ENCODE results near the gene LRRC15. TPM values are rescaled to one million over a fixed set of nuclear protein-coding genes. Genes with fewer than 3 reads are reported as not detected.

LRRC15 gene
- total RNA-seq, 3 donors from 2014 or later: 0.22 to 1.8 (median 0.29) TPM

DNA sequence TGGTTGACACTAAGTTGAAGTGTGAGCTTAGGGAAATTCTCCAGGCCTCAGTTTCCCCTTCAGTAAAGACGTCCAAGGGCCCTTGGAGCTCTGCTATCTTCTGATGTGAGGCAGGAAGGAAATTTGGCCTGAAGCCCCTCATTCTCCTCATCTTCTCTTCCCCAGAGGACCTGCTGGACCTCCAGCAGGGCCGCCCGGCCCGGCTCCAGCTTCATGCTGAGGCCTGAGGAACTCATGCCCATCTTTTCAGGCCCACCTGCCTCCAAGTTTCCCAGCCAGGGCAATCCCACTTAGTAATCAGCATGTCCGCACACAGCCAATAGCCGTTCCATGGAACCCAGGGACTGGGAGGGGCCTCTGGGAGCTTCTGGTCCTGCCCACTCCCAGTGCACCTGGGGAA is 4.0 kb downstream of the LRRC15 start:
- Histone ChIP-seq H3K9me3 (no peaks in the 10 kb centered on the region), H3K36me3 (ENCODE audit: low read depth) (no peaks in the 10 kb centered on the region), H3K4me1 (ENCODE audit: low read depth) (no peaks in the 10 kb centered on the region), H3K4me3 (no peak overlapping the region)
- no peak for DNase-seq
- intact Hi-C loops (cut with DNase I, micrococcal nuclease): no loop called here
- ATAC-seq: no peak
- TF ChIP-seq, protein P1, sequence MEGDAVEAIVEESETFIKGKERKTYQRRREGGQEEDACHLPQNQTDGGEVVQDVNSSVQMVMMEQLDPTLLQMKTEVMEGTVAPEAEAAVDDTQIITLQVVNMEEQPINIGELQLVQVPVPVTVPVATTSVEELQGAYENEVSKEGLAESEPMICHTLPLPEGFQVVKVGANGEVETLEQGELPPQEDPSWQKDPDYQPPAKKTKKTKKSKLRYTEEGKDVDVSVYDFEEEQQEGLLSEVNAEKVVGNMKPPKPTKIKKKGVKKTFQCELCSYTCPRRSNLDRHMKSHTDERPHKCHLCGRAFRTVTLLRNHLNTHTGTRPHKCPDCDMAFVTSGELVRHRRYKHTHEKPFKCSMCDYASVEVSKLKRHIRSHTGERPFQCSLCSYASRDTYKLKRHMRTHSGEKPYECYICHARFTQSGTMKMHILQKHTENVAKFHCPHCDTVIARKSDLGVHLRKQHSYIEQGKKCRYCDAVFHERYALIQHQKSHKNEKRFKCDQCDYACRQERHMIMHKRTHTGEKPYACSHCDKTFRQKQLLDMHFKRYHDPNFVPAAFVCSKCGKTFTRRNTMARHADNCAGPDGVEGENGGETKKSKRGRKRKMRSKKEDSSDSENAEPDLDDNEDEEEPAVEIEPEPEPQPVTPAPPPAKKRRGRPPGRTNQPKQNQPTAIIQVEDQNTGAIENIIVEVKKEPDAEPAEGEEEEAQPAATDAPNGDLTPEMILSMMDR (IDR thresholded peaks at IDR 0.05): no peak

DNA sequence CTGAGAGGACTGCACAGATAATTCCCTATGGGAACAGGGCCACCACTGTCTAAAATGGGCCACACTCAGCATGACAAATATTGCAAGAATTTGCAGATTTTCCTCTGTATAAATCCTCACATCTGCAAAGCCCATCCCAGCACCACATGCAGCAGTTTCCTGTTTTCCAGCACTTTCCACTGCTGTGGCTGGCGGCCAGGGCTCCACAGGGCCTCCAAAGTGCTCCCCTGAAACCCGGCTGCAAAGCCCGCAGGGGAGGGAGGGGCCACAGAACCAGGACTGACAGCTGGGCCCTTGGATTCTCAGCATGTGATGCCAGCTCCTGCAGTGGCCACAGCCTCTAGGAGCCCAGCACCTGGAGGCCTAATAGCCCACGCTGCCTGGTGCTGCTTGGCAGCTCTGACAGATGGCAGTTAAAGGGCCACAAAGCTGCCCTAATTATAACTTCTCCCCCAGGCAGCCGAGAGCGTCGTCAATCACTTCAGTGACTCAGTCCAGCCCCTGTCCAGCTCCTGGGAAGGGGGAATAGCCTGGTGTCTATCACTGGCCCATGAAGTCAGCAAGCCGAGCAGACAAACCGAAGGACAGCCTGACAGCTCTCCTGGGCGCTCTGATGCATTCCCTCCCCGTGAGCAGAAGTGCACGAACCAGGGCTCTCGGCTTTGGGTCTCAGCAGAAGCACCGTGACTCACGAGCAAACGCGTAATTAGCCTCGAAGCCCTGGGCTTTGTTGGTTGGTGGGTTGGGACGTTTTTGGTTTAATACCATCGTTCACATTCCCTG is 4.7 kb downstream of the LRRC15 start:
- TF ChIP-seq, protein P1 (IDR thresholded peaks at IDR 0.05): no peak
- intact Hi-C loops (cut with DNase I, micrococcal nuclease): no loop called here
- H3K4me3 ChIP-seq: no peak overlapping the region
- H3K36me3 ChIP-seq (ENCODE audit: low read depth): no peaks in the 10 kb centered on the region
- H3K4me1 ChIP-seq (ENCODE audit: low read depth): no peaks in the 10 kb centered on the region
- DNase-seq (peak; percentile 32 to 65 (median 42)), ATAC-seq (peak; percentile 42)
- H3K9me3 ChIP-seq: no peaks in the 10 kb centered on the region

DNA sequence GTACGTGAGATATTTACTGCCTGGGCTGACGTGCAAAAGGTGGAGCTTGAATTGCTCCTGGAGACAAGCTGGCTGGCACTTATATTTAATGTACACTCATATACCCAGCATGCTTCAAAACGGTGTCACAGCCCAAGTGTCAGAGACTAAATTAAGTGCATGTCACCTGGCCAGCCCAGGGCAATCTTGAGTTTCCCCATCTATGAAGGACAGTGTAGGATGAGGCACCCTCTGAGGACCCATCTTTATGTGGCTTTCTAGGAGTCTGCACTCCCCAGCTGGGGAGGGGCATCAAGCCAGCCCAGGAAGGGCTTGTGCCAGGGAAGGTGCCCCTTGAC is 5.3 kb downstream of the LRRC15 start:
- H3K4me1 ChIP-seq (ENCODE audit: low read depth): no peaks in the 10 kb centered on the region
- no peaks in the 10 kb centered on the region for H3K36me3 ChIP-seq (ENCODE audit: low read depth)
- intact Hi-C loops (cut with DNase I, micrococcal nuclease): no loop called here
- ATAC-seq (no peak), DNase-seq (no peak)
- TF ChIP-seq, protein P1 (IDR thresholded peaks at IDR 0.05): no peak
- no peak overlapping the region for H3K4me3 ChIP-seq
- H3K9me3 ChIP-seq: no peaks in the 10 kb centered on the region

DNA sequence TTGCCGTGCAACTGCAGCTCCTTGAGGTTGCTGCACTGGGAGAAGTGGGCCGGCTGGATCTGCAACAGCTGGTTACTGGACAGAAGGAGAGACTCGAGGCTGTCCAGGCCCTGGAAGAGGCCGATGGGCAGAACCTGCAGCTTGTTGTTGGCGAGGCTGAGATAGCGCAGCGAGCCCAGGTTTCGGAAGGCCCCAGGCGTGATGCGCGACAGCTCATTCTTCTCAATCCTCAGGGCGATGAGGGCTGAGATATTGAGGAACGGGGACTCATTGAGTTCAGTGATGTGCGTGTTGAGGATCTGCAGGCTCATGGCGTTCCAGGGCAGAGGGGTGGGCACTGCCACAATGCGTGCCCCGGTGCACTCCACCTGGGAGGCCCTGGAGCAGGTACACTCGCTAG is 9.0 kb downstream of the LRRC15 start:
- no peak overlapping the region for H3K4me3 ChIP-seq
- TF ChIP-seq, protein P1 (IDR thresholded peaks at IDR 0.05): no peak
- no peaks in the 10 kb centered on the region for H3K36me3 ChIP-seq (ENCODE audit: low read depth)
- H3K9me3 ChIP-seq: no peaks in the 10 kb centered on the region
- intact Hi-C loops (cut with DNase I, micrococcal nuclease): no loop called here
- H3K4me1 ChIP-seq (ENCODE audit: low read depth): no peaks in the 10 kb centered on the region
- DNase-seq (no peak), ATAC-seq (no peak)

DNA sequence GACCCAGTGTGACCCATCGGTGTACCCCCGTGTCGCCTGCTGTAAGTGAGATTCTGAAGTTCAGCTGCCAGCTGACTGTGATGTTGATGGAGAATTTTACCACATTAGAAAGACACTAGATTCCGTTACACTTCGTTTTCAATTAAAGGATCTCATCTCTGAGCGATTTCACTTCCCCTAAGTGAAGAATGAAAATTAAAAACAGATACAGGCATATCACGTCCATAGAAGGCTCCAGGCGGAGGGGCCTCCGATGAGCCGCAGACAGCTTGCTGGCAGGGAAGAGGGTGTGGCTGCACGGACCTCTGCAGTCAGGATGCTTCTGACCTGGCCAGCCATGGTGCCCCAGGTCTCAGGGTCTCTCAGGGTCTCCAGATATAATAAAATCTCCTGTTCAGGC is 11.9 kb downstream of the LRRC15 start:
- Histone ChIP-seq H3K4me3 (no peak overlapping the region), H3K36me3 (ENCODE audit: low read depth) (no peaks in the 10 kb centered on the region), H3K9me3 (no peaks in the 10 kb centered on the region), H3K4me1 (ENCODE audit: low read depth) (no peaks in the 10 kb centered on the region)
- intact Hi-C loops (cut with DNase I, micrococcal nuclease): no loop called here
- TF ChIP-seq, protein P1 (IDR thresholded peaks at IDR 0.05): no peak
- ATAC-seq (no peak), DNase-seq (no peak)
